Gastrocnemius medialis (tissue), 4 donors: ENCODE results near the gene NYNRIN.

ENCODE experiments used
- CTCF ChIP-seq, 5 experiments: fragments of 450-650 bp in 3 of 5; fragments of 200-600 bp in 2 of 5; sonication (generic) in 2 of 5; IDR thresholded peaks in 4 of 5; conservative IDR thresholded peaks in 1 of 5; 1 replicate in 4 of 5; 2 replicates in 1 of 5; pipeline ENCODE4 v1.5.1; 2016 to 2019; ENCODE audit warnings: antibody characterized with exemption in 5 of 5, mild to moderate bottlenecking in 3 of 5, moderate library complexity in 3 of 5
- POLR2A ChIP-seq, 2 donors: fragments of 450-650 bp; IDR thresholded peaks; one replicate each; pipeline ENCODE4 v1.6.1; 2017; ENCODE audit warnings: antibody characterized with exemption in 2 of 2, mild to moderate bottlenecking in 2 of 2, moderate library complexity in 2 of 2

GRCh38 chr14:24441485-24441884 lies 42.7 kb downstream of the NYNRIN start:
- no peak for TF ChIP-seq CTCF (IDR thresholded peaks at IDR 0.05 in 4 of 5, conservative IDR thresholded peaks at IDR 0.05 in 1 of 5)
- no peak for TF ChIP-seq POLR2A (IDR thresholded peaks at IDR 0.05)
